Kidney (tissue), 14 donors: ENCODE results near the gene MTREX. TPM values are rescaled to one million over a fixed set of nuclear protein-coding genes. Genes with fewer than 3 reads are reported as not detected.

Source experiments
- DNase-seq, 5 donors: peaks; one replicate each; pipeline ENCODE4 v3.0.0-alpha.2; 2013 to 2020
- FAIRE-seq: peaks from 2 replicates; lab custom pipeline; 2012; peaks lifted over from hg19 to GRCh38; lab: Jason Lieb, UNC
- H3K27ac ChIP-seq, 2 donors: one replicate each; pipeline ENCODE4 v1.7.0; 2013; ENCODE audit warnings: low read depth in 2 of 2, low read length in 2 of 2, inconsistent platforms in 1 of 2
- H3K27me3 ChIP-seq: one replicate; pipeline ENCODE4 v1.7.1; 2013; ENCODE audit warnings: low read length, inconsistent platforms; ENCODE audit not compliant: control insufficient read depth, insufficient read depth
- H3K36me3 ChIP-seq, 3 donors: one replicate each; pipeline versions ENCODE4 v1.7.0 to v1.7.1; 2013; ENCODE audit warnings: low read length in 3 of 3, control low read depth in 1 of 3, inconsistent platforms in 1 of 3; ENCODE audit not compliant: insufficient read depth in 3 of 3, control insufficient read depth in 2 of 3
- H3K4me1 ChIP-seq, 3 donors: one replicate each; pipeline versions ENCODE4 v1.7.0 to v1.7.1; 2013; ENCODE audit warnings: low read length in 3 of 3, inconsistent platforms in 1 of 3, low read depth in 1 of 3; ENCODE audit not compliant: control insufficient read depth in 2 of 3, insufficient read depth in 2 of 3
- H3K4me3 ChIP-seq, 3 donors: one replicate each; pipeline versions ENCODE4 v1.7.0 to v1.8.1; 2013; ENCODE audit warnings: low read length in 3 of 3, control low read depth in 1 of 3, inconsistent platforms in 1 of 3
- H3K9ac ChIP-seq, 3 donors: one replicate each; pipeline versions ENCODE4 v1.7.0 to v1.7.1; 2013; ENCODE audit warnings: low read length in 3 of 3, control low read depth in 1 of 3, inconsistent platforms in 1 of 3
- H3K9me3 ChIP-seq, 3 donors: one replicate each; pipeline versions ENCODE4 v1.7.0 to v1.7.1; 2013; ENCODE audit warnings: low read length in 3 of 3, control low read depth in 1 of 3, inconsistent platforms in 1 of 3; ENCODE audit not compliant: control insufficient read depth in 2 of 3, insufficient read depth in 1 of 3
- CTCF ChIP-seq: IDR thresholded peaks from 3 replicates; pipeline ENCODE4 v1.5.1; 2012; ENCODE audit warnings: mild to moderate bottlenecking, moderate library complexity, borderline replicate concordance; ENCODE audit not compliant: insufficient read depth; ENCODE audit errors: extremely low read depth
- intact Hi-C: fragments of 100-400 bp; cut with DNase I; formaldehyde crosslinking; loops from one replicate; pipeline ENCODE4 v1.11.1; 2022
- polyA plus RNA-seq: library from polyadenylated mRNA; stranded (reverse); fragments of 350-450 nt; fragmentation: Illumina TruSeq; extraction: RNeasy Lipid Tissue Mini Kit (QIAGEN cat#74804); gene quantifications from one replicate; pipeline ENCODE4 v1.2.3, GENCODE V29; 2014; ENCODE audit warnings: low read depth, low replicate concordance; ENCODE audit not compliant: insufficient read depth
- total RNA-seq: library from RNA; stranded (reverse); fragmentation: NEBNext Ultra II Directional; extraction: Animal tissue kit (Norgen Biotek cat#: 25700); gene quantifications from one replicate; pipeline ENCODE4 v1.2.1, GENCODE V29; 2021
- donor health status: control.
- donor health status: control.
- donor health status: control.
- donor health status: control.
- donor health status: control.
- donor health status: DM: yes; HTN: yes; CAD: no.
- donor health status: Normal renal cell carcinoma (clear cell type).

The MTREX gene
- total and polyA plus RNA-seq, 2 donors from 2014 or later, result 19.3 to 69.7 TPM

GRCh38 chr5:55429613-55430253 is 121.9 kb downstream of the MTREX start:
- intact Hi-C loops, result no loop called here
- no peak for DNase-seq
- peaks cover 2 to 26% (median 2%) of the 10 kb centered on the region in 3 donors for H3K36me3 ChIP-seq

GRCh38 chr5:55432549-55432948 is 124.8 kb downstream of the MTREX start:
- TF ChIP-seq CTCF, result no peak
- Histone ChIP-seq H3K27me3 (no peaks in the 10 kb centered on the region), H3K9ac (no peak overlapping the region), H3K27ac (no peak overlapping the region), H3K4me3 (no peak overlapping the region), H3K36me3 (peaks cover 0 to 20% (median 2%) of the 10 kb centered on the region in 3 donors), H3K4me1 (peaks cover 0 to 5% (median under 1%) of the 10 kb centered on the region in 3 donors), H3K9me3 (no peaks in the 10 kb centered on the region)
- no peak for FAIRE-seq
- intact Hi-C loops, result no loop called here
- no peak for DNase-seq

More at GRCh38 chr5:55429613-55430253, 121.9 kb downstream of the MTREX start:
- Histone ChIP-seq H3K9ac (no peak overlapping the region), H3K27ac (no peak overlapping the region), H3K4me3 (no peak overlapping the region), H3K9me3 (no peaks in the 10 kb centered on the region), H3K4me1 (peaks cover 0 to 5% (median 0%) of the 10 kb centered on the region in 3 donors), H3K27me3 (no peaks in the 10 kb centered on the region)
- FAIRE-seq, result no peak
- TF ChIP-seq CTCF, result no peak

- Histone ChIP-seq H3K4me1 (peaks cover 10 to 20% (median 15%) of the 10 kb centered on the region in 3 donors), H3K9ac (peak overlapping the region in 1 of 3 donors; percentile 31), H3K27ac (peak overlapping the region; percentile 64 to 91), H3K36me3 (peaks cover 4 to 8% (median 4%) of the 10 kb centered on the region in 3 donors), H3K4me3 (no peak overlapping the region), H3K9me3 (no peaks in the 10 kb centered on the region), H3K27me3 (no peaks in the 10 kb centered on the region)
- intact Hi-C loops, result no loop called here
- DNase-seq (no peak), FAIRE-seq (no peak)
- TF ChIP-seq CTCF, result no peak
Measured at GRCh38 chr5:55437452-55437851, 129.7 kb downstream of the MTREX start.

GRCh38 chr5:55437859-55438206 is 130.0 kb downstream of the MTREX start:
- H3K9ac ChIP-seq, result peak overlapping the region in 1 of 3 donors; percentile 31
- no peak for TF ChIP-seq CTCF
- FAIRE-seq (no peak), DNase-seq (no peak)
- no peak overlapping the region for H3K4me3 ChIP-seq
- H3K4me1 ChIP-seq, result peaks cover 10 to 20% (median 15%) of the 10 kb centered on the region in 3 donors
- peak overlapping the region; percentile 64 to 91 for H3K27ac ChIP-seq
- H3K9me3 ChIP-seq, result no peaks in the 10 kb centered on the region
- intact Hi-C loops, result no loop called here
- H3K36me3 ChIP-seq, result peaks cover 4 to 8% (median 4%) of the 10 kb centered on the region in 3 donors
- no peaks in the 10 kb centered on the region for H3K27me3 ChIP-seq
